Measurements from ENCODE around the gene RAD18. TPM values are rescaled to one million over a fixed set of nuclear protein-coding genes. Genes with fewer than 3 reads are reported as not detected.

RAD18 gene
- polyA plus RNA-seq, 3 donors, result 1.9 to 6.9 (median 5.1) TPM

GRCh38 chr3:8996681-8997121, 33.4 kb upstream of the RAD18 start:
- Histone ChIP-seq H3K36me3 (replicated peaks in 1 of 2; ENCODE audit: control insufficient read depth in 1 of 2, insufficient read depth in 2 of 2, low read length in 2 of 2) (no peaks in the 10 kb centered on the region), H3K4me2 (replicated peaks; ENCODE audit: extremely low read depth, low read length, poor library complexity, severe bottlenecking) (no peak overlapping the region), H4K20me1 (ENCODE audit: insufficient read depth, low read length) (no peaks in the 10 kb centered on the region), H3K4me1 (ENCODE audit: control insufficient read depth in 1 of 2, insufficient read depth in 2 of 2, low read length in 2 of 2) (no peaks in the 10 kb centered on the region), H3K27me3 (ENCODE audit: control insufficient read depth in 2 of 2, insufficient read depth in 2 of 2, low read length in 2 of 2) (no peaks in the 10 kb centered on the region), H3K79me2 (ENCODE audit: insufficient read depth, low read length) (no peaks in the 10 kb centered on the region), H3K9me3 (replicated peaks in 1 of 2; ENCODE audit: control insufficient read depth in 1 of 2, insufficient read depth in 1 of 2, low read length in 2 of 2) (no peaks in the 10 kb centered on the region), H2AFZ (ENCODE audit: insufficient read depth, low read depth, low read length, poor library complexity, severe bottlenecking) (no peak overlapping the region), H3K4me3 (replicated peaks in 1 of 3; ENCODE audit: low read depth in 2 of 3, low read length in 3 of 3) (no peak overlapping the region), H3K27ac (ENCODE audit: low read depth in 1 of 2, low read length in 2 of 2) (no peak overlapping the region), H3K9ac (ENCODE audit: insufficient read depth, low read length, poor library complexity, severe bottlenecking) (no peak overlapping the region)
- Mint-ChIP-seq H3K9me3 (no peaks in the 10 kb centered on the region), H3K4me1 (peaks cover 7% of the 10 kb centered on the region), H3K27me3 (ENCODE audit: low read depth in 3 of 3) (peaks cover 0 to 1% (median 0%) of the 10 kb centered on the region in 3 donors), H3K27ac (no peak overlapping the region), H3K36me3 (no peaks in the 10 kb centered on the region), H3K4me3 (no peak overlapping the region)
- TF ChIP-seq, protein P1, sequence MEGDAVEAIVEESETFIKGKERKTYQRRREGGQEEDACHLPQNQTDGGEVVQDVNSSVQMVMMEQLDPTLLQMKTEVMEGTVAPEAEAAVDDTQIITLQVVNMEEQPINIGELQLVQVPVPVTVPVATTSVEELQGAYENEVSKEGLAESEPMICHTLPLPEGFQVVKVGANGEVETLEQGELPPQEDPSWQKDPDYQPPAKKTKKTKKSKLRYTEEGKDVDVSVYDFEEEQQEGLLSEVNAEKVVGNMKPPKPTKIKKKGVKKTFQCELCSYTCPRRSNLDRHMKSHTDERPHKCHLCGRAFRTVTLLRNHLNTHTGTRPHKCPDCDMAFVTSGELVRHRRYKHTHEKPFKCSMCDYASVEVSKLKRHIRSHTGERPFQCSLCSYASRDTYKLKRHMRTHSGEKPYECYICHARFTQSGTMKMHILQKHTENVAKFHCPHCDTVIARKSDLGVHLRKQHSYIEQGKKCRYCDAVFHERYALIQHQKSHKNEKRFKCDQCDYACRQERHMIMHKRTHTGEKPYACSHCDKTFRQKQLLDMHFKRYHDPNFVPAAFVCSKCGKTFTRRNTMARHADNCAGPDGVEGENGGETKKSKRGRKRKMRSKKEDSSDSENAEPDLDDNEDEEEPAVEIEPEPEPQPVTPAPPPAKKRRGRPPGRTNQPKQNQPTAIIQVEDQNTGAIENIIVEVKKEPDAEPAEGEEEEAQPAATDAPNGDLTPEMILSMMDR (IDR thresholded peaks at IDR 0.05), result no peak
- no peak for DNase-seq
- intact Hi-C loops (cut with micrococcal nuclease), result no loop called here
- 90% methylated on average over 8 of the region's 12 CpGs for WGBS (ENCODE audit: insufficient coverage)

- intact Hi-C loops (cut with micrococcal nuclease), result no loop called here
- Histone ChIP-seq H3K4me2 (replicated peaks; ENCODE audit: extremely low read depth, low read length, poor library complexity, severe bottlenecking) (no peak overlapping the region), H3K36me3 (replicated peaks in 1 of 2; ENCODE audit: control insufficient read depth in 1 of 2, insufficient read depth in 2 of 2, low read length in 2 of 2) (no peaks in the 10 kb centered on the region)
These were observed 32.9 kb upstream of the RAD18 start for GRCh38 chr3:8996216-8996615.

More at GRCh38 chr3:8996216-8996615, 32.9 kb upstream of the RAD18 start:
- Histone ChIP-seq H3K27me3 (ENCODE audit: control insufficient read depth in 2 of 2, insufficient read depth in 2 of 2, low read length in 2 of 2) (no peaks in the 10 kb centered on the region), H3K27ac (ENCODE audit: low read depth in 1 of 2, low read length in 2 of 2) (no peak overlapping the region), H3K9me3 (replicated peaks in 1 of 2; ENCODE audit: control insufficient read depth in 1 of 2, insufficient read depth in 1 of 2, low read length in 2 of 2) (no peaks in the 10 kb centered on the region), H3K79me2 (ENCODE audit: insufficient read depth, low read length) (no peaks in the 10 kb centered on the region), H3K4me1 (ENCODE audit: control insufficient read depth in 1 of 2, insufficient read depth in 2 of 2, low read length in 2 of 2) (no peaks in the 10 kb centered on the region), H3K4me3 (replicated peaks in 1 of 3; ENCODE audit: low read depth in 2 of 3, low read length in 3 of 3) (no peak overlapping the region), H4K20me1 (ENCODE audit: insufficient read depth, low read length) (no peaks in the 10 kb centered on the region), H3K9ac (ENCODE audit: insufficient read depth, low read length, poor library complexity, severe bottlenecking) (no peak overlapping the region), H2AFZ (ENCODE audit: insufficient read depth, low read depth, low read length, poor library complexity, severe bottlenecking) (no peak overlapping the region)
- peaks cover 7% of the 10 kb centered on the region for H3K4me1 Mint-ChIP-seq
- H3K36me3 Mint-ChIP-seq, result no peaks in the 10 kb centered on the region
- DNase-seq, result no peak
- H3K9me3 Mint-ChIP-seq, result no peaks in the 10 kb centered on the region
- no peak overlapping the region for H3K27ac Mint-ChIP-seq
- TF ChIP-seq, protein P1 (IDR thresholded peaks at IDR 0.05), result no peak
- peaks cover 0 to 2% (median 1%) of the 10 kb centered on the region in 3 donors for H3K27me3 Mint-ChIP-seq (ENCODE audit: low read depth in 3 of 3)
- H3K4me3 Mint-ChIP-seq, result no peak overlapping the region
- WGBS (ENCODE audit: insufficient coverage), result 80% methylated on average over 1 of the region's 2 CpGs

All from CD14-positive monocyte (primary cell).